ENCODE data around the gene SLC22A8. TPM values are rescaled to one million over a fixed set of nuclear protein-coding genes. Genes with fewer than 3 reads are reported as not detected.

Gene SLC22A8
- total and polyA plus RNA-seq, 2 of the 13 experiments (the other 11 are each of a cell fraction or from before 2014, with no cell fraction given) = 0.04 to 0.05 TPM

DNA sequence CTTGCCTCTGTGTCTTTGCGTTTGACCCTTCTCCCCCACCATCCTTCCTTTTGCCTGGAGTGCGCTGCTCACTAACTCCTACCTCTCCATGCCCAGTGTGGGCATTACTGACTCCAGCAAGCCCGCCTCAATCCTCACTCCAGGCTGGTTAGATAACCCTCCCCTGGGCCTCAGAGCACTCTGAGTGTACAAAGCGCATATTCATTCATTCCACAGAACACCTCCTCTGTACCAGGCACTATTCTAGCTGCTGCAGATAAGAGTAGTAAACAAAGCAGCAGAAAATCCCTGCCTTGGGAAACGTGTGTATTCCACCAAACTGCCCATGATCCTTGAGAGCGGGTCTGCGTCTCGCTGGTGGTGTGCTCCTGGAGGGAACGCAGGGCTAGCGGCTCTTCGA lies 3.2 kb downstream of the SLC22A8 start:
- intact Hi-C loops (cut with micrococcal nuclease; ENCODE audit: unreplicated experiment) = no loop called here
- no TSS peak for BruUV-seq (replicated peaks)
- peaks cover 4 to 10% of the 10 kb centered on the region in 2 experiments; a peak in 2 of 5 replicates for H3K27me3 ChIP-seq (ENCODE audit: control insufficient read depth in 1 of 2, insufficient read depth in 2 of 2, low read length in 2 of 2)
- WGBS (ENCODE audit: low lambda C conversion rate) = 18% methylated on average over 11 of the region's 11 CpGs
- H3K4me1 ChIP-seq (ENCODE audit: insufficient read depth, low read length) = peaks cover 41% of the 10 kb centered on the region
- CTCF ChIA-PET (ENCODE audit: low intra/inter-chr PET ratio, low total read pairs) = no interaction called here
- no peak for FAIRE-seq
- in situ Hi-C loops (cut with HindIII; ENCODE audit: extremely low pct_ligation_motif_present, low pct_unique_long_range_greater_than_20kb) = no loop called here
- H3K4me3 ChIP-seq (replicated peaks in 1 of 3; ENCODE audit: insufficient read depth in 1 of 3, low read depth in 2 of 3, low read length in 3 of 3) = no peak overlapping the region
- peak; percentile 52 for DNase-seq (ENCODE audit: low spot score)
- no peaks in the 10 kb centered on the region for H3K9me3 ChIP-seq (ENCODE audit: low read length)
- H3K79me2 ChIP-seq (ENCODE audit: insufficient read depth, low read length) = no peaks in the 10 kb centered on the region
- H2AFZ ChIP-seq (ENCODE audit: low read length) = no peak overlapping the region
- no peaks in the 10 kb centered on the region for H4K20me1 ChIP-seq (ENCODE audit: insufficient read depth, low read length)
- POLR2A ChIA-PET = no interaction called here
- H3K27ac ChIP-seq (ENCODE audit: extremely low read length, insufficient read depth, low read length) = no peak overlapping the region
- no peaks in the 10 kb centered on the region for H3K36me3 ChIP-seq (replicated peaks in 1 of 2; ENCODE audit: control insufficient read depth in 1 of 2, insufficient read depth in 2 of 2, low read length in 2 of 2)
- peak overlapping the region; percentile 59 for H3K4me2 ChIP-seq (ENCODE audit: low read depth, low read length)
- no peak overlapping the region for H3K9ac ChIP-seq (ENCODE audit: insufficient read depth, low read depth, low read length)
- ATAC-seq = peak; percentile 49
- no peak for TF ChIP-seq BRF2 (CRISPR knock-in tag; IDR thresholded peaks at IDR 0.05)
- TF ChIP-seq BCL6 (CRISPR knock-in tag; IDR thresholded peaks at IDR 0.05) = peak; percentile 18; the same call in 1 of the 2 replicates
- TF ChIP-seq GZF1 (CRISPR knock-in tag; IDR thresholded peaks at IDR 0.05) = no peak
- no peak for TF ChIP-seq MEIS1 (CRISPR knock-in tag; IDR thresholded peaks at IDR 0.05; ENCODE audit: borderline replicate concordance)
- 0 out of 2 replicates have a peak, but pooled peaks have one; percentile 18 for TF ChIP-seq SAP130 (CRISPR knock-in tag; IDR thresholded peaks at IDR 0.05; ENCODE audit: low read depth)
- TF ChIP-seq ARID4A (CRISPR knock-in tag; IDR thresholded peaks at IDR 0.05; ENCODE audit: borderline replicate concordance) = 0 out of 2 replicates have a peak, but pooled peaks have one; percentile 28
- TF ChIP-seq HDAC1 (CRISPR knock-in tag; IDR thresholded peaks at IDR 0.05) = 0 out of 2 replicates have a peak, but pooled peaks have one; percentile 39
- no peak for TF ChIP-seq FOXA1 (IDR thresholded peaks at IDR 0.05)
- 0 out of 2 replicates have a peak, but pooled peaks have one; percentile 30 for TF ChIP-seq FOXA1 (CRISPR knock-in tag; IDR thresholded peaks at IDR 0.05)
- peak; percentile 48; the same call in 1 of the 2 replicates for TF ChIP-seq FOXA3 (CRISPR knock-in tag; IDR thresholded peaks at IDR 0.05)
- no peak for TF ChIP-seq GFI1 (CRISPR knock-in tag; IDR thresholded peaks at IDR 0.05; ENCODE audit: borderline replicate concordance)
- TF ChIP-seq SALL1 (CRISPR knock-in tag; IDR thresholded peaks at IDR 0.05) = peak; percentile 27; the same call in 1 of the 2 replicates
- no peak for TF ChIP-seq SMAD3 (CRISPR knock-in tag; IDR thresholded peaks at IDR 0.05)
- no peak for TF ChIP-seq MED8 (CRISPR knock-in tag; IDR thresholded peaks at IDR 0.05; ENCODE audit: insufficient replicate concordance)
- TF ChIP-seq HMG20A (CRISPR knock-in tag; IDR thresholded peaks at IDR 0.05; ENCODE audit: borderline replicate concordance) = 0 out of 2 replicates have a peak, but pooled peaks have one; percentile 28
- 0 out of 2 replicates have a peak, but pooled peaks have one; percentile 27 for TF ChIP-seq ZFX (CRISPR knock-in tag; IDR thresholded peaks at IDR 0.05; ENCODE audit: low read depth)
- TF ChIP-seq, protein P1, sequence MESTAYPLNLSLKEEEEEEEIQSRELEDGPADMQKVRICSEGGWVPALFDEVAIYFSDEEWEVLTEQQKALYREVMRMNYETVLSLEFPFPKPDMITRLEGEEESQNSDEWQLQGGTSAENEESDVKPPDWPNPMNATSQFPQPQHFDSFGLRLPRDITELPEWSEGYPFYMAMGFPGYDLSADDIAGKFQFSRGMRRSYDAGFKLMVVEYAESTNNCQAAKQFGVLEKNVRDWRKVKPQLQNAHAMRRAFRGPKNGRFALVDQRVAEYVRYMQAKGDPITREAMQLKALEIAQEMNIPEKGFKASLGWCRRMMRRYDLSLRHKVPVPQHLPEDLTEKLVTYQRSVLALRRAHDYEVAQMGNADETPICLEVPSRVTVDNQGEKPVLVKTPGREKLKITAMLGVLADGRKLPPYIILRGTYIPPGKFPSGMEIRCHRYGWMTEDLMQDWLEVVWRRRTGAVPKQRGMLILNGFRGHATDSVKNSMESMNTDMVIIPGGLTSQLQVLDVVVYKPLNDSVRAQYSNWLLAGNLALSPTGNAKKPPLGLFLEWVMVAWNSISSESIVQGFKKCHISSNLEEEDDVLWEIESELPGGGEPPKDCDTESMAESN (CRISPR knock-in tag; conservative IDR thresholded peaks at IDR 0.05) = no peak
- no peak for TF ChIP-seq ZNF550 (CRISPR knock-in tag; IDR thresholded peaks at IDR 0.05; ENCODE audit: borderline replicate concordance)
- TF ChIP-seq GATAD2A (CRISPR knock-in tag; IDR thresholded peaks at IDR 0.05) = 0 out of 2 replicates have a peak, but pooled peaks have one; percentile 31

All from HepG2 (cell line).